Stimulated activated CD8-positive, alpha-beta memory T cell treated with anti-CD3 and anti-CD28 coated beads, Interleukin-15, amount 100 ng/mL, for 48 hours (primary cell): Measurements from ENCODE around the gene KRT82.

Experiments
- DNase-seq, 2 donors: peaks; one replicate each; pipeline ENCODE4 v3.0.0-alpha.2; 2020; ENCODE audit warnings: low read depth in 2 of 2

The KRT82 gene

DNA sequence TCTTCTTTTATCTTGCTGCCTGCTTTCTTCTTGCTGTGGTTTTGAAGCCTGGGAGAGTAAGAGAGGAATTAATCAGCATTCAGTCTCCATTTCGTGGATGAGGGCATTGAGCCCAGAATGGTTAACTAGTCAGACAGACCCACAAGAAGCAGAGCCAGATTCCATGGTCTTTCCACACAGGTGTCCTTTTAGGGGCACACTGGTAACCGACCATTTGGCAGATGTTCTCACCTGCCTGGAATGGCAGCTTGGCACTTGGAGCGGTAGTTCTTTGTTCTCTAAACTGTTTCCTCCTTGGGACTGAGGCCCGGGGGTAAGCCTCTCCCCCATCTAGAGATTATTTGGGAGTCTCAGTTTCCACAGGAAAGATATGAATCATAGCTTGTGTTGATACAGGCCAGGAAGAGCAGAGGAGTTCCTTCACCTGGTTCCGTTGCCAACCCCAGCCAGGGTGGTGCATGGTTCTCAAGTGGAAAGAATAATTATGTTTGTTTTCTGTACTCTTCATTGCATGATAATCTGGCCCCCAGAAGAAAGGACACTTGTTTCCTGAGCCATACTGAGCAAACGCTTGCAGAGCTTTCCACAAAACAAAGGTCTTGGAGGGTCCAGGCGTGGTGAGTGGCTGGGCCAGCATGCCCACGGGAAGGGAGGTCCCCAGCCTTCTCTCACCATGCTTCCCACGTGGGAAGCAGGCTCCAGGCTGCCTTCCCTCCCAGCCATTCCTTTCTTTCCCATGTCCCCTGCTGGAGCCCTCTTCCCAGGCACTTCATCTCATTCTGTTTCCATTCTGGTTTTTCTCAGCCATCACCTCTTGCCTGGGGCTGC lies 30.1 kb upstream of the KRT82 start:
- DNase-seq, result no peak

DNA sequence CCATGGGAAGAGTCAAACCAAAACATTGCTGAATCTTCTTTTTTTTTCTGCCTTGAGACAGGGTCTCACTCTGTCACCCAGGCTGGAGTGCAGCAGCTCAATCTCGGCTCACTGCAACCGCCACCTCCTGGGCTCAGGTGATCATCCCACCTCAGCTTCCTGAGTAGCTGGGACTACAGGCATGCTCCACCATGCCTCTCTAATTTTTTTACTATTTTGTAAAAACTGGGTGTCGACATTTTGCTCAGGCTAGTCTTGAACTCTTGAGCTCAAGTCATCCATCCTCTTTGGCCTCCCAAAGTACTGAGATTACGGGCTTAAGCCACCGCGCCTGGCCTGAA lies 29.5 kb upstream of the KRT82 start:
- DNase-seq, result no peak

GRCh38 chr12:52434760-52435530 lies 28.8 kb upstream of the KRT82 start:
- DNase-seq, result no peak

DNA sequence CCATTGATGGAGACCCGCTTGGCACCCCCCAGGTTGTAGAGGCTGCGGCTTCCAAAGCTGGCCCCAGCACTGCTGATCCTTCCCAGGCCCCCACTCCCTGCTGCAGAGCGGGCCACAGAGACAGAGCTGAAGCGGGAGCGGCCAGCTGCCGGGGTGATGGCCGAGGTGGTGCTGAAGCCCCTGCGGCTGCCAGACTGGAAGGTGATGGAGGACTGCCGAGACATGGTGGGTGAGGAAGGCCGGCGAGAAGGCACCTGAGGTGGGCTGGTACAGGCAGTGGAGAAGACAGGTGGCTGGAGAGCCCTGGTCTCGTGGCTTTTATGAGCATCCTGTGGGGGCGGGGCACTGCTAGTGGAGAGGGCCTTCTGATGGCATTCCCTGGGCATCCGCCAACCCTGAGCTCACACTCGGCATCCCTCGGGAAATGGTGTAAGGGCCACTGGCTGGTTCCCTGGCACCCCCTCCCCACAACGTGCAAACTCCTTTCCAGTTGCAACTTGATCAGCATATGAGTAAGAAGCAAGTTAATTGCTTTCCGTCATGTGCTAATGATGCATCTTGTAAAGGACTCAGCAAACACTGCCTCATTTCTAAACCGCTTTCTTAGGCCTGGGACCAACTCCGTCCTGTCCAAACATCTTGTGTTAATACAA lies 28.1 kb upstream of the KRT82 start, which contains the start of gene KRT75:
Gene KRT75, minus strand, starts transcription at position 291 of the 653 bp plus-strand sequence. Its CDS starts 67 bp downstream, at position 224.
- DNase-seq, result no peak

DNA sequence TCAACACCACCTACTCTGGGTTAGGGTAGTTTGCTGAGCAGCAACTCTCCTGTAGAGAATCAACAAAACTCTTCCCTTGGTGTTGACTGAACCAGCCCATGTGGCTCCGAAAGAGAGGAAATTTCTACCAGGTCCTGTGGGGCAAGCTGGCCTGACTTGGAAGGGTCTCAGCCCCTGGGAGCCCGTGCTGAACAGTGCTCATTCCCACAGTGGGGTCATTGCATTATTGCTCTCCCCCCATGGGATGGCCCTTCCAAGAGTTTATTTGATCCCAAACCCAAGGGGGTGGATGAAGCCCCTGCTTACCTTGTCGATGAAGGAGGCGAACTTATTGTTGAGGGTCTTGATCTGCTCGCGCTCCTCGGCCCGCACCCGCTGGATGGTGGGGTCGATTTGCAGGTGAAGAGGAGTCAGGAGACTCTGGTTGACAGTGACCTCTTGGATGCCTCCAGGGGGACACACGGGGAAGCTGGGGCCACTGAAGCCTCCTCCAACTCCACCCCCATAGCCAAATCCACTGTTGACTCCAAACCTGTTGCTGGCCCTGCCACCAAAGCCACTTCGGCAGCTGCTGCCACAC lies 27.5 kb upstream of the KRT82 start:
- DNase-seq, result no peak

DNA sequence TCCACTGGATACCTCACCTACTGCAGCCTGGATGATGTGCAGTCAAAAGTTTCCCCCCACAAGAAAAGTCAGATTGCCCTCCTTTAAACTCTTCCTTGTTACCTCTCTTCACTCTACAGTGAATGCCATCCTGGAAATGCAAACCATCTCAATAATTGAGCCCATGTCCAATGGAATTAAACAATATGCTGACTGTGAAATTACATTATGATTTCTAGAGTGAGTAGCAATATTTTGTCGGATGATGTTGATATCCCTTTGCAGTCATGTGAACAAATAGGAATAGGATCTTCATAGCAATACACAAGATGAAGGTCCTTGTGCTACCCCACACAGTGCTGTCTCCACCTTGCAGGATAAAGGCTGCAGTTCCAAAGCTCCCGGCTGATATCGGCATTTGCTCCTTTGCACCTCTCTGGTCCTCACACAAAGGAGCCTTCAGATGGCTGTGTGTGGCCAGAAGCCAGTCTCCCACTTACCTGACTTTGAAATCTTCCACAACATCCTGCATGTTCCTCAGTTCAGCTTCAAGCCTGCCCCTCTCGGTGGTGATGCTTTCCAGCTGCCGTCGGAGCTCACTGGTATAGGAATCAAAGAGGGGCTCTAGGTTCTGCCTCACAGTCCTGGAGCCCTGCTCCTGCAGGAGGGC lies 26.5 kb upstream of the KRT82 start:
- no peak for DNase-seq

DNA sequence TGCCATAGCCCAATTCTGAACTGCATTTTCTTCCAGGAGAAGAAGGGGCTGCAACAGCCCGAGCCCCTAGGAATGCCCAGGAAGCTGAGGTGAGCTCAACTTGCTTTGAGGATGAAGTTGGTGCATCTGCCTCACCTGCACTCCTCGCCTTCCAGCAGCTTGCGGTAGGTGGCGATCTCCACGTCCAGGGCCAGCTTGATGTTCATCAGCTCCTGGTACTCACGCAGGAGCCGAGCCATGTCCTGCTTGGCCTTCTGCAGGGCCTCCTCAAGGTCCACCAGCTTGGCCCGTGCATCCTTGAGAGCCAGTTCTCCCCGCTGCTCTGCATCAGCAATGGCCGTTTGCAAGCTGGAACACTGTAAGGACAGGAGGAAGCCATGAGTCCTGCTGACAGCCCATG lies 22.0 kb upstream of the KRT82 start:
- no peak for DNase-seq

DNA sequence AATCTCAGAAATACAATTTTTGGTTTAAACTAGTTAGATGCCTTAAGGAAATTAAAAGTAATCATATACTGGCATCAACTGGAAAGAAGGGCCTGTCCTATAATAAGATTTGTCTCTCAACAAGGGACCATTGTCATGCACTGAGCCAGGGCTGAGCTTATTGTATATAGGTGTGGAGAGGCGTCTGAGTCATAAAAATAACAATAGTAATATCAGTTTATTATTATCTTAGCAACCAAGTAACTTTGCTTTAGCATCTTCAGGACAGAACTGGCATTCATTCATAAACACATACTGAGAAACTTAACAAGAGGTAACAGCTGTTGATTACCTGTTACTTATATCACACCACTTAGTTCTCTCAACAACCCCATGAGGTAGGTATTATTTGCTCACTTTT lies 20.9 kb upstream of the KRT82 start:
- no peak for DNase-seq

GRCh38 chr12:52426034-52426433 lies 19.9 kb upstream of the KRT82 start:
- DNase-seq, result no peak

- DNase-seq, result no peak
These were observed 19.3 kb upstream of the KRT82 start for GRCh38 chr12:52425466-52425865.

DNA sequence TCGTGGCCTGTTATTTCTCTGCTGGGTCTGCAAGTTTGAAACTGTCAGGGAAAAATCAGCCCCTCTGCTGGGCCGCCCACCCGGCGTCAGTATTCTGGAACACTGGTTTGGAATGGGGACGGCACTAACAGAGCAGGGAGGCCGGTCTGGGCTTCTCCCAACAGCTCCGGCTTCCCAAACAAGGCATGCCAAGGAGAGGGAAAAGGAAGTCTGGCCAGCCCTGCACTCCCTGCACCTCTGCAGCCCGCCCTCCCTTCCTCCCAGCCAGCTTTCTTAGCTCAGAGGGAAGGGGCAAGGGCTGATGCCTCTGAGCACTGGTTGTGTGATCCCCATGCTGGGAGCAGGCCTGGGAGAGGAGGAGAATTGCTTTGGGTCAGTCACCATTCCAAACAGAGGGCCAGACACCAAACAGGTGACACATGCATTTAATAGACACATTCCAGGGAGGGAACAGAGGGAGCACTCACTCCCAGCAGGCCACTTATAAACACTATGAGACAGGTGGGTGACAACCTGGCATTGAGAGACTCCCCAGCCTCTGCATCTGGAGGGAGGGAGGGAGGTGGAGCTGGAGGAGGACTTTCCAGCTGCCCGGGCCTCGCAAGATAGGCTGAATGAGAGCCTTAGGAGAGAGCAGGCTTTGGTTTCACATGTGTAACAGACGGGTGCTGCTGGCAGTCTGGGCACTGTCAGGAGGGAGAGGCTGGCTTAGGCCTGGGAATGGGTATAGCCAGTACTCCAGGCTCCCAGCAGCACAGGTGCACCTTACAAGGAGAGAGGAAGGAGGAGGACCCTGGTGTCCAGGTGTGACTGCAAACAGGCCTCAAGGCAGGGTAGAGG lies 17.7 kb upstream of the KRT82 start:
- DNase-seq, result no peak

- no peak for DNase-seq
These were observed 16.9 kb upstream of the KRT82 start for GRCh38 chr12:52423035-52423434.

GRCh38 chr12:52419656-52420055 lies 13.5 kb upstream of the KRT82 start:
- no peak for DNase-seq

DNA sequence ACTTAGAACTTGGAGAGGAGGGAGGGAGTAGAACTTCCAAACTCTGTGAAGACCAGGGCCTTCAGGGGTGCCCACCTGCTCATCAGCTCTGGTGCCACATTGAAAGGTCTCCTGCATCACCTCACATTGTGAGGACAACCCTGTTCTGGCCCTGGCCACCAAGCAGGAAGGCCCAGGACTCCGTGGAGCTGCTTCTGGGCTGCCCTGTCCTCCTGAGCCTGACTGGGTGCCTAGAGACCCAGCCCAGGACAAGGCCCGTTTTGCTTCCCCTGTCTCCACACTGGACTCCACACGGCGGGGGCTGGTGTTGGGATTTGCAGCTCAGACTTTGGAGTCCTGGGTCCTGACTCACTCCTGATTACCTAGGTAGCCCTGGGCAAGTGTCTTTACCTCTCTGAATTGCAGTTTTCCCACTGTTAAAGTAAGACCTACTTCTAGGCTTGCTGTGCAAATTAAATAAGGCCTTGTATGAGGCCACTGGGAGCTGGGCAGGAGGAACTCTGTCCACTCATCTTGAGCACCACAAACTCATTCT lies 12.5 kb upstream of the KRT82 start:
- DNase-seq, result no peak

- no peak for DNase-seq
These were observed 11.6 kb upstream of the KRT82 start for GRCh38 chr12:52417740-52418139.

- DNase-seq, result no peak
These were observed 10.7 kb upstream of the KRT82 start for GRCh38 chr12:52416795-52417194.

DNA sequence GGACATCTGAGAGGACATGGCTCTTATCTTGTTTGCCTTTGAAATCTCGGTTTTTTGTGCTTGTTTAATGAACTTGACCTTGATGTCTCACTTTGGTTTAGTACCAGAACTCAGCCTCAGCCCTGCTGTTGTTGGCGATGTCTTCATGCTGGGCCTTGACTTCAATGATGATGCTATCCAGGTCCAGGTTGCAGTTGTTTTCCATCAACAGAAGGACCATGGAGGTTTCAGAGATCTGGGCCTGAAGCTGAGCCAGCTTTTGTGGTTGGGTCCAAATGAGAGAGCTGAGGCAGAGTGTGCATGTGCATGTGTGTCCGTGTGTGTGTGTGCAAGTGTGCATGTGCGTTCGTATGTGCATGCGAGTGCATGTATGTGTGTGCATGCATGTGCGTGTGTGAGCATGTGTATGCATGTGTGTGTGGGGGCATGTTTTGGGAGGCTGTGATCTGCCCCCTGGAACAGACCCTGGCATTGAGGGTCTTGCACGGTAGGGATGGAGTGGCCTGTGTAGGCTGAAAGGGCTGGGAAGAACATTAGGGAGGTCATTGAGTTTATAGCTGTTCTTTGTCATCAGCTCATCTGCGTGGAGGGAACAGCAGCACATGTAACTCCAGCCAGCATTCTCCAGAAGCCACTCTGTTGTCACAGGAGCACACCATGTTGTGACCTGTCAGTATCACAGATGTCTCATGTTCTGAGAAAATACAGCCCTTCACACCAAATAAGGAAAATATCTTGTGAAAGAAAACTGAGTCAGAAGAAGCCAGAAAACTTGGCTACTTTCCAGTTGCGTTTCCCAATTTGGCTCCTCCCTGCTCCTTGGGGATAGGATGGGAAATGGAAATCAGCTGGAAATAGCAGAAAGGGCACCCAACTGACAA lies 10.0 kb upstream of the KRT82 start:
- DNase-seq, result no peak

DNA sequence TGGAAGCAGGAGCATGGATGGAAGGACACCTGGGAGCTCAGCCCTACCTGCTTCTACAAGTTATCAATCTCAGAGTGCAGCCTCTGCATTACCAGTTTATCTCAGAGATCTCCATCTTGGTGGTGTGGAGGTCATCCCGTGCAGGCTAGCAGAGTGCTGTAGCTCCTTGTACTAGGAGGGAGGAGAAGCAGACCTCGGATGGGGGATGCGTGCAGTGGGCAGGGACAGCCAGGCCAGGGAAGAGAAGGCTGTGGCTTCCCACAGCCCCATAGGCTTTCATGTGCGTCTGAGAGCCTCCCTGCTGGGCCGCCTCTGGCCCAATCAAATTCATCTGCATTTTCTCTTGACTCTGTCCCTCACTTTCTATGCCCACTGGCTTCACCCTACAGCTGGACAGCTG lies 8.8 kb upstream of the KRT82 start:
- DNase-seq, result no peak

GRCh38 chr12:52413782-52414345 lies 7.7 kb upstream of the KRT82 start:
- no peak for DNase-seq
